ENCODE measurements around the gene TMEM115.

The TMEM115 gene, protein sequence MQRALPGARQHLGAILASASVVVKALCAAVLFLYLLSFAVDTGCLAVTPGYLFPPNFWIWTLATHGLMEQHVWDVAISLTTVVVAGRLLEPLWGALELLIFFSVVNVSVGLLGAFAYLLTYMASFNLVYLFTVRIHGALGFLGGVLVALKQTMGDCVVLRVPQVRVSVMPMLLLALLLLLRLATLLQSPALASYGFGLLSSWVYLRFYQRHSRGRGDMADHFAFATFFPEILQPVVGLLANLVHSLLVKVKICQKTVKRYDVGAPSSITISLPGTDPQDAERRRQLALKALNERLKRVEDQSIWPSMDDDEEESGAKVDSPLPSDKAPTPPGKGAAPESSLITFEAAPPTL

DNA sequence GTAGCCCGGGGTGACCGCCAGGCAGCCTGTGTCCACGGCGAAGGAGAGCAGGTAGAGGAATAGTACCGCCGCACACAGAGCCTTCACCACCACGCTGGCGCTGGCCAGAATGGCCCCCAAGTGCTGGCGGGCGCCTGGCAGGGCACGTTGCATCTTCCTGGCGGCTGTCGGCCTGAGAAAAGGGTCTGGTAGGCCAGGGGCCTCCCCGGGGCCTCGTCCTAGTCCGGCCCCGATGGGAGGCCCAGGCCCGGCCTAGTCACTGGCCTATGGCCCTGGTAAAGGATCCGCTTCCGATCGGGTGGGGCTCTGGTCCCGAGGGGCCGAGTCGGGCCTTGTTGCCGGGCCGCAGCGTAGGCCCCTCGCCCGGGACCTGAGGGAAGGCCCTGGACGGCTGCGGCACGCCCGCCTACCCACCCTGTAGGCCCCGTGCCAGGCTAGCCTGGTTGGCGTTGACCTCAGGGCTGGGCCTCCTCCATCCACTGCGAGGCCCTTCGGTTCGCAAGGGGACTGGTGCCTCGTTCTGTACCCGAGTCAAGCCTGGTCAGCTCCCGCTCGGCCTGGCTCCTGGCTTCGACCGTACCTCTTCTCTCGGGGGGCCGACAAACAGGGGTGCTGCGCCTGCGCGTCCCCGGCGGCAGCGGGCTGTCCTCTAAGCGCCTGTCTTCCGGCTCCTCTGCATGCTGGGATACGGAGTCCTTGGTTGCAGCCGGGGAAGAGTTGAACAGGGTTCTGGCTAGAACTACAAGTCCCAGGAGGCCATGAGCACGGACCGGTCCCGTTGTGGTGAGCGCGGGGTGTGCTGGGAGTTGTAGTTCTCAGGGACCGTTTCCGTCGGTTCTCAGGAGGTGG is at the start of gene TMEM115:
TMEM115 (minus strand) TSS at position 611 of the 849 bp plus-strand sequence; CDS start at position 153, 458 bp downstream.
- DNase-seq, result peak; percentile 99 to 100

- DNase-seq, result no peak
These were observed 49.2 kb upstream of the TMEM115 start for GRCh38 chr3:50408443-50408944.

DNA sequence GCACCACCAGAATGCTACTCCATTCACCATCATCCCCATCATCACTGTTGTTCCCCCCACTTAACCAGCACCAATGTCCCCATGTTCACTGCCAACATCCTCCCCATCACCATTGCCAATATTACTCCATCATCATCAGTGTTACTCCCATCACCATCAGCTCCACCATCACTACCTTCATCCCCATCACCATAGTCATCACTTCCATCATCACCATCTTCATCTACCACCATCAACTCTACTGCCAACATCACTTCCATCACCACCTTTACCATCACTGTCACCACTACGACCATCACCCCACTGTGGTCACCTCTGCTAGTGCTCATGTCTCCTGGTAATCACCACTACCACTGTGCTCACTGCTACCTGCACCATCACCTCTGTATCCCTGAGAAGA is 47.2 kb upstream of the TMEM115 start:
- no peak for DNase-seq

GRCh38 chr3:50405249-50405648 is 45.9 kb upstream of the TMEM115 start:
- DNase-seq, result no peak

DNA sequence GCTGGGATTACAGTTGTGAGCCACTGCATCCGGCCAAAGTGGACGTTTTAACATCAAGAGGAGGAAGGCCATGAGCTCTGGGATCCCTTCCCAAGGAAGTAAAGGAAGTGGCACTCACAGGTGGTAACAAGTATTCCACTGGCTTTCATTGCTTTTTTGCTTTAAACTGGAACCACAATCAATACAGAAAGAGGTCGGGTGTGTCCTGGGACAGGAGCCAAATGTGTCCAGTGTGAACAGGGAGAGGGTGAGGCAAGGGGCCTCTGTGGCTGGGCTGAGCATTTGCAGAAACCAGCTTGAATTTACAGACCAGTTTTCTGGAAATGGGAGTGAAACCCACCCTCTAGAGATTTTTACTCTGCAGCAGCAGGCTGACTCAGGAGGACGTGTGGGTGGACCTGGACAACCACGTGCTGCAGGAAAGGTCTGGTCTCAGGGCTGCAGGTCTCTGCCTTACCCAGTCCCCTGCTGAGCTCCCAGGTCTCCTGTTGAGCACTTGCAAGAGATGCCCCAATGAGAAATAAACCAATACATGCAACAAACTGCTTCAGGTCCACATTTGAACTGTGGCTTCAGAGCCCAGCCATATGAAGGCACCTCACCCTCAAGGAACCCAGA is 42.8 kb upstream of the TMEM115 start:
- no peak for DNase-seq

DNA sequence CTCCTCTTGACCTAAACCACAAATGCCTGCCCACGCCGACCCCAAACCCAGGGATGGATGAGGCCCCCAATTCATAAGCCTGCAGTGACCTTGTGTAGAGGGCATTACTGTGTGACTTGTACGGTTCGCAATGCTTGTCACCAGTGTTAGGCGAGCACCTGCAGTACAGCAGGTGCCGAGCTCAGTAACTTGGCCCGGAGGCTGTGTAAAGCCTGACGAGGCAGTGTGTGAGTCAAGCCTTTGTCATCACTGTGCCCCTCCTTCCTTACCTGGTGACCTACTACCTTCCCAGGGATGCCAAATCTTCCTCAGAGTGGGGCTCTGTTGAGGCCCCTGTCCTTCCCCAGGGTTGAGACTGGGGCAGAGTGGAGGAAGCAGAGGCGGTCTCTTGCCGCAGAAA is 37.2 kb upstream of the TMEM115 start:
- DNase-seq, result no peak

DNA sequence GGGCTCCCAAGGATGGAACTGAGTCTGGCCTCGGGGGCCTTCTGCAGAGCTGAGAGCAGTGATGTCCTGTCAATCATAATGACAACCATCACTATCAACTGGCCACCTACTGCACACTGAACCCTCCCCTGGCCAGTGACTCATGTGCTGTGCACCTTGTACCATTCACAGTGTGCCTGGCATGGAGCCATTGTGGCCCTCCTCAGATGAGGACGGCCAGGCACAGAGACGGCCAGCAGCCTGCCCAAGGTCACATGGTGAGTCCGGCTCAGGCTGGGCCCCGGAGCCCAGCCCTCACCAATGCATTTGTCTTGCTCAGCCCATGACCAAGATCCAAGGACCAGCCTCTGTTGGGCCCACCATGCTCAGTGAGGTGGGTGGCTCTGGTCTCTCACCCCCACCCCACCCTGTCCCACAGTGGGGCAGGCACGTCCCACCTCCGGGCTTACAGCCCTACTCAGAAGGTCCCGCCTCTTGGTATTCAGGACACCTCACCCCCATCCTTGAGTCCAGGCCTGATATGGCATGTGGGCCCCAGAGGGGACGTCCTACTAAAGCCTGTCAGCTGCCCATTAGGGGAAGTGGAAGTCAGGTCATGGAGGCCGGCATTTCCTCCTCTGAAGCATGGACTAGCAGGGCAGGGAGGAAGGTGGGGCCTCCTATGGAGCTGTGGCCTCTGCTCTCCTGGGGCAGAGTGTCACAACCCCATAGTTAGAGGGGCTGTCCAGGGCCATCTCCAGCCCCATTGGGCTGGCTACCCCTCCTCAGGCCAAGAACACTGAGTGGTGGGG is 35.9 kb upstream of the TMEM115 start:
- no peak for DNase-seq

DNA sequence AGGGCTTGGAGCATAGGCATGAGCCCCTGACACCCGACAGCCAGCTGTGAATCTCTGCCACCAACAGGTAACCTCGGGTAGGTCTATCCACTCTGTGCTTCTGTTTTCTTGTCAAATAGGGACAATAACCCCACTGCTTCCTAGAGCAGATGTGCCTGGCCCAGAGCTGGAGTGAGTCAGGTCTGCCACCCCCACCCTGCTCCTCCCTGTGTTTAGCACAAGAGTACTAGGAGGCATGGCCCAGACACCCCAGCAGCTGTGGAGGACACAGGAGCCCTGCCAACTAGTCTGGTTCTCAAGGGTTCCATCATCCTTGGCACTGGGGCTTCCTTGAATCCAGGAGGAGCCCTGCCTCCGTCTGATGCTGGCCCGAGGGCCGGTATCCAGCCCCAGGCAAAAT is 33.7 kb upstream of the TMEM115 start:
- no peak for DNase-seq

DNA sequence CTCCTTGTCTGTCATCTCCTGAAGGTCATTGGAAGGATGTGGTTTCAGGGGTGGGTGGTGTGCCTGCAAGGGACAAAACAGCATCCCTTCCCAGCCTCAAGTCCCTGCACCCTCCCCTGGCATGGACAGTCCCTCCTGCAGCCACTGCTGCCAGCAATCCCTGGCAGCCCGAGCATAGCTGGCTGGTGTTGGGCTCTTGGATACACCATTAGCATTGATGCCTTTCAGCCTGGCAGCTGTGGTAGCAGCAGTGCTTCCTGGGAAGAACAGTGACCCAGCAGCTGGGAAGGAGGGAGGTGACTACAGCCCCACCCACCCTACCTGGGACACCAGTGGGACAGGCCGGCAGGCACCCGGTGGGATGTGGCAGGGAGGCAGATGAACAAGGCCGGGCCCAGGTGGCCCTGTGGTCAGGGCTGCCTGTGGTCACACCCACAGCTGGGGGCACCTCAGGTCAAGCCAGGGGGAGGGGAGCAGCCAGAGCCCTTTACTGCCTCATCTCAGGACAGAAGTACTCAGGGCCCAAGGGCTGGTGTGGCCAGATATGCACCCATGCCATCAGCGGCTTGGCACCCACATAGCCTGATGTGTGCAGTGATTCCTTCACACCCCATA is 32.9 kb upstream of the TMEM115 start:
- DNase-seq, result peak in 1 of 2 donors; percentile 8

DNA sequence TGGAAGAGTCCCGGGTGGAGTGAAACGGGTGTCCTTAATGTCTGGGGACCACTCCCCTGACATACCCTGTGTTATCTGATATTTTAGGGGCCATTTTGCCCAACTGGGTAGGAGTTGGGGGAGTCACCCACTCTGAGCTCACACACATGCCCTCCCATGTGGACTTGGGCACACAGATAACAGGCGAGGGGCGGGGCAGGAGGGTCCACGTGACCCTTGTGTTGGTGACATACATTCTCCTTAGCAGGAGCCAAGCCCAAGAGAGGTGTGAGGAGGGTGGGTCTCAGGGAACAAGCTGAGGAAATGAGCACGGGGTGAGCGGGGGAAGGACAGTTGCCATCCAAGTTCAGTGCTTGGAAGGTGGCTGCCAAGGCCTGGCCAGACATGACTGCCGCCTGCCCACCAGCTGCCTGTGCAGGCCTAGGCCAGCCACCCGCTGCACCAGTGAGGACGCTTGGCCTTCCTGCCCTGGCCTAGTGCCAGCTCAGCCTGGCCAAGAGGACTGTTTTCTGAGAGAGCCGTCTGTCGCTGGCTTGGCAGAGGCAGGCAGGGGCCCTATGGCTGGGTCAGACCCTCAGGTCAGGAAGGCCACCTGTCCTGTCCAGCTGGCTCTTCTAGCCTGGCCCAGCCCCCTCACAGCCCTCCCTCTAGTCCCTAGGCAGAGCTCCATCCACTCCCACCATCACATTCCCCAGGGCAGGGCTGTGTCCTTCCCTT is 31.3 kb upstream of the TMEM115 start:
- peak in 1 of 2 donors; percentile 22 for DNase-seq

DNA sequence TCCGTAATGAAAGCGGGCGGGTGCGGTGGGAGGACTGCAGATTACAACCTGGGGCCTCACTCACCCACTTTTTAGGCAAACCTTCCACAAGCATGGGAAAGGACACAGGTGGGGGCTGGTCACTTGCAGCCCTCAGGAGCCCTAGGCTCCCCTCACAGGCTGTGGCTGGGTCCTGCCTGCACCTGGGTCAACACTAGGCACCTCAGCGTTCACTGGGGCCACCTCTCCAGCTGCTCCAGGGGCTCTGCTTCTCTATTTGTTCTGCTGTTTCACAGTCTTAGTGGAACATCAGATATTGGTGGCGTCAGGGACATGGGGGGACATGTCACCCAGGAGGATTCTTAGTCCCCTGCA is 30.1 kb upstream of the TMEM115 start:
- no peak for DNase-seq

DNA sequence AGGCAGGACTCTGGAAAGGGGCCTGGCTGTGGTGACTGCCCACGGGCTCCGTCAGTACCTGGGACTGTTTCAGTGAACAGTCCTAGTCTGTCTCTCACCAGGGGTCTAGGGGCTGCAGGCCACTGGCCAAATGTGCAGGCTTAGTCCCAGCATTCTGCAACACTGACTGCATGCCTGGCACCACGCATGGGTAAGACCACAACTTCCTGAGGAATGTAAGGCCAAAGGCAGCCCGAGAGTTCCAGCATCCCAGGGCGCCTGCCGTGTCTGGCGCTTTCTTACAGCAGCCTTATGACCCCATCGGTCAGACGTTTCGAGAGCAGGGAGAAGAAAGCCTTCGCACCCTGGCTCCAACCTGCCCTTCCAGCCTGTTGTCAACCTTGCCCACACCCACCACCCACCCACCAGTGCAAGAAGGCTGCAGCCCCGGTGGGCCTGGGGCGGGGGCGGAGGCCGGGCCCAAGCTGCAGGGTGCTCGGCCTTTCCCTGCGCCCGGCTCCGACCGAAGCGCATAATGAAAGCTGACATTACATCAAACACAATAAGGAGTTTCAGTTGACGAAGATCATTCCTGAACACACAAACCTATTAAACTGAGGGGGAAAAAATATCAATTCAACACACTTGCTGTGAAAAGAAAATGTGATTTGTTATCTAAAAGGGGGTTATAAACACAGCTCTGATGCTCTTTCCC is 29.5 kb upstream of the TMEM115 start:
- DNase-seq, result no peak

DNA sequence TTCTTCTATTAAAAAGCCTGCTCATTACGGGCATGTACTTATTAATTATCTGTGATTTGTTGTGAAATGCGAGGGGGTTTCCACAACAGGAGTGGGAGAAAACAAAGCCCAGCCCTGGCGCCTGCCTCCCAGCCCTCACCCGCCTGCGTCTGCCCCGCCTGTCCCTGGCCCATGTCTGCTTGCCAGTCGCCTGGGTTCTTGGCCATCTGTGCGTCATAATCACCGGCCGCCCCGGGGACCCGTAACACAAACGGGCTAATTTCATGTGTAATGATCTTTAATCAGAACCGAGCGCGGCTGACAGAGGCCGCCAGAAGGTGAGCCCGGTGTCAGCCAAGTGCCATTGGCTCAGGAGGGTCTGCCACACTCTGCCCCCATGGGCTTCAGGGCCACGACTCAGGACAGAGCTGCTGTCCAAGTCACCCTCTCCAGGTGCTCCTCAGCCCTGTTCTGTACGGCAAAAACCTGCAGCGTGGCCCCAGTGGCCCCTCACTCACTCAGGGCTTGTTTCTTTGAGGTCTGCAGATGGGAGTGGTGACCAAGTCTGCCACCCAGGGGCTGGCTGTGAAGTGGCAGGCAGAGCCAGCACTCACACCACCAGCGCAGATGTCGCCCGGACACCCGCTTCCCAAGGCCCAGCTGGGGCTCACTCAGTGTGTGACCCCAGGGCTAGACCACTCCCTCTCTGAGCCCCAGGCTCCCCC is 28.8 kb upstream of the TMEM115 start:
- no peak for DNase-seq

DNA sequence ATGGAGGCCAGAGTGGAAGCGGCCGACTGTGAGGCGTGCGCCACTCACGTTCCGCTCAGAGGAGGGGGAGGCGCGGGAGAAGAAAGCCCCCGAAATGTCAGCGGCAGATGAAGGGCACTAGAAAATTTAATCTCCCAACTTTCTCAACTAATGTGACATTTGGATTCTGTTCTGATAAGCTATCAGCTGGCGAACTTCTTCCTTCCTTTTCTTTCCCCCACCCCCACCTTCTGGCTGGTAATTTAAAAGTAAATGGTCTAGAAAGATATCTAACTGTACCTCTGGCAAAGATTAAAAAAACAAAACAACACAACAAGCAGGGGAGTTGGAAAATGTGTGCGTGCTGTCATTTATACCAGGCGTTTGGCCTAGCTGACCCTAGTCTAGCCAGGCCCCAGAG is 26.4 kb upstream of the TMEM115 start:
- DNase-seq, result no peak

GRCh38 chr3:50383750-50384149 is 24.4 kb upstream of the TMEM115 start:
- no peak for DNase-seq

GRCh38 chr3:50382722-50383121 is 23.4 kb upstream of the TMEM115 start:
- no peak for DNase-seq

- no peak for DNase-seq
These were observed 22.1 kb upstream of the TMEM115 start for GRCh38 chr3:50381383-50381782.

DNA sequence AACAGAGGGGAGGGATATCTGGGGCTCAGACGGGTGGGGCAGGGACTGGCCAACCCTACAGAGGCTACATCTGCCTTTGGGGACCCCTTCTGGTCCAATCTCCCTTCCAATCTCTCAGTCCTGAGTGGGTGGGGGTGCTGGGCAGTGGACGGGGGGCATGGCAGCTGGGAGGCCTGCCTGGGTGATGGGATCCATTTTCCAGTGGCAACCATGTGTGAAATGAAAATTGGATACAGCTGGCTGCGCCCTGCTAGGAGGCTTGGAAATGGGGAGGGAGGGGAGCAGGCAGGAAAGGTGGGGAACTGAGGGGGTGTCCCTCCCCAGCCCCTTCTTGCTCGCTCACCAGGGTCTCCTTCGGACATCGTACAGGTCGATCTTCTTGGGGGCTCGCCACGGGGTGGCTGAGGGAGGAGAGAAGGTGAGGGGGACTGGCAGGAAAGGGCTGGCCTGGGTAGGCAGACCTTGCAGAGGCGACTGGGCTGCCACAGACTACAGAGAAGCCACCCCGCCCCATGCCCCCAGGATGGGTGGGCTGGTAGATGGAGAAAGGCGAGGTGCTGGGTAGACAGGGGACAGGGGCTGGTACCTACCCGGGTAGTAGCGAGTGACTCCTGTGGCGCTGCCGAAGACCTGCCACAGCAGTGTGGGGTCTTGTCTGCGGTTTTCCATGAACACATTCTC is 21.2 kb upstream of the TMEM115 start:
- DNase-seq, result no peak

DNA sequence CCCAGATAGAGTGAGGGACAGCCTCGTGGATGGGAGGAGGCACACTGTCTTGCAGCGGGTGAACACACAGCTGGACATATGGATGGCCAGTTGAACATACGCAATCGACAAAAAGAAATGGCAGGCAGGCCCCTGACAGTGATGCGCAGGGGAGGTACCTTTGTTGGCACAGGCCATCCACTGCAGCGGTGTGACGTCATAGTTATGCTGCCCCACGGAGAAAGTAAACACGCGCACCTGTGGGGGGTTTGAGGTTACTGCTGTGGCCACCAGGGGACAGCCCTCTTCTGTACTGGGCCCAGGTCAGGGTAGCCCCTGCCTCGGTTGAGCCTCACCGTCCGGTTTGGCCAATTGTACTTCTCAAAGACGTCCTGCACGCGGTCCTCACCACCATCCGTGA is 19.4 kb upstream of the TMEM115 start:
- DNase-seq, result no peak

GRCh38 chr3:50378024-50378423 is 18.7 kb upstream of the TMEM115 start:
- DNase-seq, result no peak
